ENCODE data around the gene HNRNPA1. TPM values are rescaled to one million over a fixed set of nuclear protein-coding genes. Genes with fewer than 3 reads are reported as not detected.
"Not testable (repeated sequence)": the region's sequence is repeated elsewhere in the genome, so short reads cannot be mapped to it uniquely, and the experiment has no call there.

HNRNPA1 gene
- total and polyA plus RNA-seq, 5 donors from 2014 or later, result 750 to 1,288 (median 852) TPM

- Histone ChIP-seq H3K9me3 (ENCODE audit: control insufficient read depth in 2 of 2, low read length in 2 of 2) (no peaks in the 10 kb centered on the region), H3K27ac (ENCODE audit: insufficient read depth, low read length, poor library complexity, severe bottlenecking) (peak overlapping the region; percentile 99), H3K4me1 (ENCODE audit: control insufficient read depth, insufficient read depth, low read length, poor library complexity, severe bottlenecking) (peaks cover 54% of the 10 kb centered on the region), H3K27me3 (ENCODE audit: control insufficient read depth, insufficient read depth, low read length) (no peaks in the 10 kb centered on the region), H3K36me3 (ENCODE audit: control insufficient read depth, insufficient read depth, low read length) (peaks cover 19% of the 10 kb centered on the region), H3K4me3 (ENCODE audit: low read depth, low read length) (peak overlapping the region; percentile 93)
- no peak overlapping the region for H3K4me3 Mint-ChIP-seq
- H3K36me3 Mint-ChIP-seq, result peaks cover 23% of the 10 kb centered on the region
- H3K9me3 Mint-ChIP-seq, result no peaks in the 10 kb centered on the region
- H3K27ac Mint-ChIP-seq, result peak overlapping the region in 2 of 3 donors; percentile 52 to 58
- no peak for DNase-seq
- H3K27me3 Mint-ChIP-seq, result no peaks in the 10 kb centered on the region
- no peak for ATAC-seq (ENCODE audit: low read depth in 2 of 2)
- H3K4me1 Mint-ChIP-seq, result peaks cover 22 to 41% (median 34%) of the 10 kb centered on the region in 4 donors
Measured at GRCh38 chr12:54277823-54278276, 2.7 kb upstream of the HNRNPA1 start.

- Histone ChIP-seq H3K27me3 (ENCODE audit: control insufficient read depth, insufficient read depth, low read length) (no peaks in the 10 kb centered on the region), H3K4me1 (ENCODE audit: control insufficient read depth, insufficient read depth, low read length, poor library complexity, severe bottlenecking) (peaks cover 68% of the 10 kb centered on the region), H3K4me3 (ENCODE audit: low read depth, low read length) (peak overlapping the region; percentile 93), H3K36me3 (ENCODE audit: control insufficient read depth, insufficient read depth, low read length) (peaks cover 26% of the 10 kb centered on the region), H3K9me3 (ENCODE audit: control insufficient read depth in 2 of 2, low read length in 2 of 2) (no peaks in the 10 kb centered on the region), H3K27ac (ENCODE audit: insufficient read depth, low read length, poor library complexity, severe bottlenecking) (peak overlapping the region; percentile 99)
- H3K4me1 Mint-ChIP-seq, result peaks cover 13 to 49% (median 29%) of the 10 kb centered on the region in 4 donors
- peaks cover 31% of the 10 kb centered on the region for H3K36me3 Mint-ChIP-seq
- no peak for DNase-seq
- ATAC-seq (ENCODE audit: low read depth in 2 of 2), result no peak
- no peaks in the 10 kb centered on the region for H3K27me3 Mint-ChIP-seq
- no peak overlapping the region for H3K27ac Mint-ChIP-seq
- H3K4me3 Mint-ChIP-seq, result no peak overlapping the region
- H3K9me3 Mint-ChIP-seq, result no peaks in the 10 kb centered on the region
Measured at GRCh38 chr12:54279227-54279631, 1.3 kb upstream of the HNRNPA1 start.

GRCh38 chr12:54279632-54280467, 676 bp upstream of the HNRNPA1 start, which contains the start of gene CBX5:
Gene CBX5 (minus strand): TSS chr12:54280122. CDS start chr12:54257650, 22,472 bp downstream.
- Mint-ChIP-seq H3K4me3 (no peak within 1 kb of the TSS), H3K27ac (no peak within 1 kb of the TSS), H3K4me1 (peaks cover 12 to 50% (median 30%) of the 10 kb centered on the region in 4 donors), H3K9me3 (no peaks in the 10 kb centered on the region), H3K27me3 (no peaks in the 10 kb centered on the region), H3K36me3 (peaks cover 38% of the 10 kb centered on the region)
- peaks cover 28% of the 10 kb centered on the region for H3K36me3 ChIP-seq (ENCODE audit: control insufficient read depth, insufficient read depth, low read length)
- DNase-seq (peak; percentile 99 to 100 (median 99)), ATAC-seq (ENCODE audit: low read depth in 2 of 2) (peak; percentile 70 to 74)
- peak within 1 kb of the TSS; percentile 99 for H3K4me3 ChIP-seq (ENCODE audit: low read depth, low read length)
- H3K27me3 ChIP-seq (ENCODE audit: control insufficient read depth, insufficient read depth, low read length), result no peaks in the 10 kb centered on the region
- peak within 1 kb of the TSS; percentile 99 for H3K27ac ChIP-seq (ENCODE audit: insufficient read depth, low read length, poor library complexity, severe bottlenecking)
- peaks cover 73% of the 10 kb centered on the region for H3K4me1 ChIP-seq (ENCODE audit: control insufficient read depth, insufficient read depth, low read length, poor library complexity, severe bottlenecking)
- no peaks in the 10 kb centered on the region for H3K9me3 ChIP-seq (ENCODE audit: control insufficient read depth in 2 of 2, low read length in 2 of 2)

GRCh38 chr12:54281261-54281638, 724 bp downstream of the HNRNPA1 start:
- Histone ChIP-seq H3K36me3 (ENCODE audit: control insufficient read depth, insufficient read depth, low read length) (peaks cover 39% of the 10 kb centered on the region), H3K4me1 (ENCODE audit: control insufficient read depth, insufficient read depth, low read length, poor library complexity, severe bottlenecking) (peaks cover 82% of the 10 kb centered on the region), H3K27ac (ENCODE audit: insufficient read depth, low read length, poor library complexity, severe bottlenecking) (peak overlapping the region; percentile 99), H3K4me3 (ENCODE audit: low read depth, low read length) (peak overlapping the region; percentile 99)
- not testable (repeated sequence) for H3K27me3 Mint-ChIP-seq; H3K27ac Mint-ChIP-seq; ATAC-seq (ENCODE audit: low read depth in 2 of 2); H3K4me3 Mint-ChIP-seq; DNase-seq; H3K9me3 Mint-ChIP-seq; H3K27me3 ChIP-seq (ENCODE audit: control insufficient read depth, insufficient read depth, low read length); H3K9me3 ChIP-seq (ENCODE audit: control insufficient read depth in 2 of 2, low read length in 2 of 2)
- Mint-ChIP-seq H3K36me3 (peaks cover 50% of the 10 kb centered on the region), H3K4me1 (peaks cover 12 to 48% (median 26%) of the 10 kb centered on the region in 4 donors)

GRCh38 chr12:54281694-54282093, 1.2 kb downstream of the HNRNPA1 start:
- H3K27me3 Mint-ChIP-seq; ATAC-seq (ENCODE audit: low read depth in 2 of 2); DNase-seq; H3K9me3 Mint-ChIP-seq; H3K4me3 Mint-ChIP-seq; H3K27me3 ChIP-seq (ENCODE audit: control insufficient read depth, insufficient read depth, low read length); H3K27ac Mint-ChIP-seq; H3K9me3 ChIP-seq (ENCODE audit: control insufficient read depth in 2 of 2, low read length in 2 of 2): not testable (repeated sequence)
- Mint-ChIP-seq H3K36me3 (peaks cover 54% of the 10 kb centered on the region), H3K4me1 (peaks cover 11 to 47% (median 24%) of the 10 kb centered on the region in 4 donors)
- Histone ChIP-seq H3K27ac (ENCODE audit: insufficient read depth, low read length, poor library complexity, severe bottlenecking) (peak overlapping the region; percentile 99), H3K4me1 (ENCODE audit: control insufficient read depth, insufficient read depth, low read length, poor library complexity, severe bottlenecking) (peaks cover 79% of the 10 kb centered on the region), H3K4me3 (ENCODE audit: low read depth, low read length) (peak overlapping the region; percentile 99), H3K36me3 (ENCODE audit: control insufficient read depth, insufficient read depth, low read length) (peaks cover 43% of the 10 kb centered on the region)

- Histone ChIP-seq H3K27ac (ENCODE audit: insufficient read depth, low read length, poor library complexity, severe bottlenecking) (peak overlapping the region; percentile 62), H3K9me3 (ENCODE audit: control insufficient read depth in 2 of 2, low read length in 2 of 2) (no peaks in the 10 kb centered on the region), H3K4me3 (ENCODE audit: low read depth, low read length) (peak overlapping the region; percentile 99), H3K27me3 (ENCODE audit: control insufficient read depth, insufficient read depth, low read length) (no peaks in the 10 kb centered on the region), H3K4me1 (ENCODE audit: control insufficient read depth, insufficient read depth, low read length, poor library complexity, severe bottlenecking) (peaks cover 69% of the 10 kb centered on the region), H3K36me3 (ENCODE audit: control insufficient read depth, insufficient read depth, low read length) (peaks cover 57% of the 10 kb centered on the region)
- H3K9me3 Mint-ChIP-seq, result peaks cover 0 to 2% (median 0%) of the 10 kb centered on the region in 7 donors
- H3K4me1 Mint-ChIP-seq, result peaks cover 10 to 48% (median 25%) of the 10 kb centered on the region in 4 donors
- no peak for DNase-seq
- H3K4me3 Mint-ChIP-seq, result no peak overlapping the region
- ATAC-seq (ENCODE audit: low read depth in 2 of 2), result no peak
- peak overlapping the region in 1 of 3 donors; percentile 66 for H3K27ac Mint-ChIP-seq
- no peaks in the 10 kb centered on the region for H3K27me3 Mint-ChIP-seq
- H3K36me3 Mint-ChIP-seq, result peaks cover 62% of the 10 kb centered on the region
Measured at GRCh38 chr12:54282949-54283593, 2.5 kb downstream of the HNRNPA1 start.

- peak overlapping the region; percentile 62 for H3K27ac ChIP-seq (ENCODE audit: insufficient read depth, low read length, poor library complexity, severe bottlenecking)
- peak overlapping the region in 1 of 3 donors; percentile 90 for H3K27ac Mint-ChIP-seq
Measured at GRCh38 chr12:54284070-54284780, 3.7 kb downstream of the HNRNPA1 start.

More at GRCh38 chr12:54284070-54284780, 3.7 kb downstream of the HNRNPA1 start:
- not testable (repeated sequence) for H3K9me3 ChIP-seq (ENCODE audit: control insufficient read depth in 2 of 2, low read length in 2 of 2); ATAC-seq (ENCODE audit: low read depth in 2 of 2); H3K4me3 Mint-ChIP-seq; H3K9me3 Mint-ChIP-seq; DNase-seq; H3K27me3 Mint-ChIP-seq; H3K27me3 ChIP-seq (ENCODE audit: control insufficient read depth, insufficient read depth, low read length)
- Mint-ChIP-seq H3K4me1 (peaks cover 10 to 42% (median 25%) of the 10 kb centered on the region in 4 donors), H3K36me3 (peaks cover 64% of the 10 kb centered on the region)
- Histone ChIP-seq H3K4me3 (ENCODE audit: low read depth, low read length) (peak overlapping the region; percentile 99), H3K4me1 (ENCODE audit: control insufficient read depth, insufficient read depth, low read length, poor library complexity, severe bottlenecking) (peaks cover 57% of the 10 kb centered on the region), H3K36me3 (ENCODE audit: control insufficient read depth, insufficient read depth, low read length) (peaks cover 60% of the 10 kb centered on the region)
